ENCODE results near the gene GALNT18.

Gene GALNT18

GRCh38 chr11:11588243-11588642, 33.6 kb downstream of the GALNT18 start:
- no peak for DNase-seq

- DNase-seq: no peak
These were observed 34.7 kb downstream of the GALNT18 start for GRCh38 chr11:11587122-11587521.

- DNase-seq: no peak
These were observed 35.3 kb downstream of the GALNT18 start for GRCh38 chr11:11586465-11586864.

- DNase-seq: no peak
These were observed 36.9 kb downstream of the GALNT18 start for GRCh38 chr11:11584937-11585336.

- no peak for DNase-seq
These were observed 37.3 kb downstream of the GALNT18 start for GRCh38 chr11:11584530-11584810.

GRCh38 chr11:11583801-11584529, 37.8 kb downstream of the GALNT18 start:
- DNase-seq: no peak

GRCh38 chr11:11582011-11582701, 39.6 kb downstream of the GALNT18 start:
- DNase-seq: peak in 50 of 56 donors; percentile 16 to 86 (median 66)

GRCh38 chr11:11581481-11581880, 40.3 kb downstream of the GALNT18 start:
- DNase-seq: no peak

- peak in 2 of 56 donors; percentile 21 to 48 for DNase-seq
These were observed 40.9 kb downstream of the GALNT18 start for GRCh38 chr11:11580841-11581411.

- no peak for DNase-seq
These were observed 41.8 kb downstream of the GALNT18 start for GRCh38 chr11:11580012-11580411.

- peak in 1 of 56 donors; percentile 19 for DNase-seq
These were observed 42.5 kb downstream of the GALNT18 start for GRCh38 chr11:11579012-11579988.

GRCh38 chr11:11577932-11578911, 43.6 kb downstream of the GALNT18 start:
- no peak for DNase-seq

- DNase-seq: no peak
These were observed 44.5 kb downstream of the GALNT18 start for GRCh38 chr11:11577251-11577855.

- DNase-seq: peak in 2 of 56 donors; percentile 18 to 20
These were observed 47.2 kb downstream of the GALNT18 start for GRCh38 chr11:11574373-11575287.

- no peak for DNase-seq
These were observed 49.4 kb downstream of the GALNT18 start for GRCh38 chr11:11572386-11572785.

GRCh38 chr11:11571893-11572292, 49.9 kb downstream of the GALNT18 start:
- no peak for DNase-seq

GRCh38 chr11:11570823-11571222, 51.0 kb downstream of the GALNT18 start:
- DNase-seq: no peak

GRCh38 chr11:11569936-11570491, 51.8 kb downstream of the GALNT18 start:
- peak in 11 of 56 donors; percentile 13 to 37 (median 27) for DNase-seq

All from nucleus accumbens (tissue), 56 donors.